RPMI7951 (cell line): ENCODE measurements around the gene RUSC1. TPM values are rescaled to one million over a fixed set of nuclear protein-coding genes. Genes with fewer than 3 reads are reported as not detected.
A peak's percentile ranks its signal among the peaks of the same experiment; 100 is the strongest.
"Not testable (repeated sequence)": the region's sequence is repeated elsewhere in the genome, so short reads cannot be mapped to it uniquely, and the experiment has no call there.

Experiments used
- DNase-seq: peaks from one replicate; pipeline ENCODE4 v3.0.0-alpha.2; 2012; ENCODE audit warnings: low read depth
- total RNA-seq: library from RNA; depleted of rRNA; stranded (reverse); fragments of >200 nt; shearing (Covaris generic); gene quantifications from 2 replicates; pipeline ENCODE4 v1.2.3, GENCODE V29; 2014

The RUSC1 gene
- total RNA-seq, 1 experiment from 2014 or later: 26.2 TPM

DNA sequence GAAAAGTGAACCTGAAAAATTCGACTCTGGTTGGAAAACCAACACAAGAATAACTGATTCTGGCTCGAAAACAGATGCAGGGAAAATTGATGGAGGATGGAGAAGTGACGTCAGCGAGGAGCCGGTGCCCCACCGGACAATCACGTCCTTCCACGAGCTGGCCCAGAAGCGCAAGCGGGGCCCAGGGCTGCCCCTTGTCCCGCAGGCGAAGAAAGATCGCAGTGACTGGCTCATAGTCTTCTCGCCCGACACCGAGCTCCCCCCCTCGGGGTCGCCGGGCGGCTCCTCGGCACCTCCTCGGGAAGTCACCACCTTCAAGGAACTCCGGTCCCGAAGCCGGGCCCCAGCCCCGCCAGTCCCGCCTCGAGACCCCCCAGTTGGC, 1.9 kb downstream of the RUSC1 start:
- DNase-seq: peak; percentile 48

DNA sequence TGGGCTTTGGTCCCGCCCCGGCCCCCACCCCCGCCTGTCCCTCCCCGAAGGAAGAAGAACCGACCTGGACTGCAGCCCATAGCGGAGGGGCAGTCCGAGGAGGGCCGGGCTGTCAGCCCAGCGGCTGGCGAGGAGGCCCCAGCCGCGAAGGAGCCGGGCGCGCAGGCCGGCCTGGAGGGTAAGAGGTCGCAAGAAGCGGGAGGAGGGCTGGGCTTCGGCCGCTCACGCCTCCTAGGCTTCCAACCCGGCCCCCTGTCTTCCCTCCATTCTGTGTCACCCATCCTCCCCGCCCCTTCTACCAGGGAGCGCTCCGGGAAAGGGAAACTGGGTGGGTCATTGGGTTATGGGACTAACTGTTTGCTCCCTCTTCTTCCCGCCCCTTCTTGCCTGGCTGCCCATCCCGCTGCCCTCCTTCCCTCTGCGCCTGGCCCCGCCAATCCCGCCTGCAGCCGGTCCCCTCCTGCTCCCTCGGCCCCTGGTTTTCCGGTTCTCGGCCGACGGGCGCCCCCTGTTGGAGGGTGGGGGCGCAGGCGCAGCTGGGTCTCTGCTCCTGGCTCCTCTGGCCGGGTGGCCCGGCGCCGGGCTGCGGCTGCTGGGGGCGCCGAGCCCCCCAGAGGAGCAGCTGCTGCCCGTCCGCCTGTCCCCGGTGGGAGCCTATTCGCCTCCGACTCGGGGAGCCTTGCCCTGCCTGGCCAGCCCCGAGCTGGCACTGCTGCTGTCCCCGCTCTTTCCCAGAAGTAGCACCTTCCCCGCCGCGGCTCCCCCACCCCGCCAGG, 2.4 kb downstream of the RUSC1 start:
- peak; percentile 96 for DNase-seq

DNA sequence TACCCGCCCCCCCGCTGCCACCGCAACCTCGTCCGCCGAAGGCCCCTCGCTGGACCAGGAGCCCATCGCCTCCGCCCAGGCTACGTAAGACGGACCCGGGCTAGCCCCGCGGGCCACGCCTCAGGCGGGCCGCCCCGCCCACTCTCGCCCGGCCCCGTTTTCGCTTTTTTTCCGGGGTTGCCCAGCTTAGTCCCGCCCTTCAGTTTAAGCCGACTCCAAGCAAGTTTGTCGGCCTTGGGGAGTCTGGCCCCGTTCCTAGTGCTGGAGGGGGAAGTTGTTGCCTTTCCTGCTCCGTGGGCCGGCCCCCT, 3.0 kb downstream of the RUSC1 start:
- peak; percentile 83 for DNase-seq

DNA sequence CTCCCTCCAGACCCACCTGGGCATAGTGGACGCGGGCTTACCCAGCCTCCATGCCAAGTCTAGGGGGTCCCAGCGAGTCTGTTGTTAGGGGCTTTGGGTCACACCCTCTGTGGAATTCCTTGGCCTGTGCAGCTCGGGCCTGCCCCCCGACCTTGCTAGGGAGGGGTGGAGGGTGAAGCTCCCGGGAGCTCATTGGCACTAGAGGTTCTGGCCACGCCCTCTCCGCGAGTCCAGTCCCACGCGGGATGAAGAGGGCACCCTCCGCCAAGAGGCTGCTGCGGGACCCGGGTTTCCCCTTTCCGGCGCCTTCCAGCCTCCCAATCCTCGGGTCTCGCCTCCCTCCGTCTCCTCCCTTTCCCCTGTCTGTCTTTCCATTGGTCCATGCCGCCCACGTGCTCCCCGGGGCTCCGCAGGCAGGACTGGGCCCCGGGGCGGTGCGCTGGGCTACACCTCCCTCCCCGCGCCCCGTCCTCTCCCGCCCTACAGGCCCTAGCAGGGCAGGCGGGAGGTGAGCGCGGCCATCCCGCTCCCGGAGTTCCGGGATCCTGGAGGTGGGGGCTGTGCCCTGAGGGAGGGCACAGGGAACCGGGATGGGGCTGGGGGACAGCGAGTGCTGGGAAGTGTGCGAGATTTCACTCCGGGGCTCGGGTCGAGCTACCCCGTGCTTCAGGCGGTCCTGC, 3.5 kb downstream of the RUSC1 start:
- peak; percentile 97 for DNase-seq

DNA sequence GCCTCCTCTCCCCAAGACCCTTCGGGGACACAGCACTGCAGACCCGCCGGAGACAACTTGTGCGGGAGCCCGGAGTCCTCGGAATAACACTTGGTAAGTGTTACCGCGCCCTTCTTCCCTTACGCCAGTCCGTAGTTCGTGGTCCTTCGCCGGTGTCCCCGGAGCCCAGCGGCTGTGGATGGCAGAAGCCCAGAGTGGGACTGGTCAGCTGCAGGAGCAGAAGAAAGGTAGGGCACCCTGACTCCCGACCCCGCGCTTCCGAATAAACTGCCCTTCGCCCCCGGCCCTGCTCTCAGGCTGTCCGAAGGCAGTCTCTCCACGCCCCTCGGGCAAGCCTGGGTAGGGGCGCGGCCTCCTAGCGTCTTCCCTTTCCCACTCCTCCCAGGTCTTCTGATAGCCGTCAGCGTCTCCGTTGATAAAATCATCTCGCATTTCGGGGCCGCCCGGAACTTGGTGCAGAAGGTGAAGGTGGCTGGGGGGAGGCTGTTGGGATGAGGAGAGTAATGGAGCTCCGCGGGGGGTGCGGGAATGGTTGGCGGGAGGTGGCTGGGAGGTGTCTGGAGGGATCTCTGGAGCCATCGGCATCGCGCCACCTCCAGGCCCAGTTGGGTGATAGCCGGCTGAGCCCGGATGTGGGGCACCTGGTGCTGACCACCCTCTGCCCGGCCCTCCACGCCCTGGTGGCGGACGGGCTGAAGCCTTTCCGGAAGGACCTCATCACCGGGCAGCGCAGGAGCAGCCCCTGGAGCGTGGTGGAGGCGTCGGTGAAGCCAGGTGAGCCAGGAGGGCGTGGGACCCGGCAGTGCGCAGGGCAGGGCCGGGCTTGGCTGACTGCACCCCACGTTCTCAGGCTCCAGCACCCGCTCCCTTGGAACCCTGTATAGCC, 4.3 kb downstream of the RUSC1 start:
- peak; percentile 46 for DNase-seq

DNA sequence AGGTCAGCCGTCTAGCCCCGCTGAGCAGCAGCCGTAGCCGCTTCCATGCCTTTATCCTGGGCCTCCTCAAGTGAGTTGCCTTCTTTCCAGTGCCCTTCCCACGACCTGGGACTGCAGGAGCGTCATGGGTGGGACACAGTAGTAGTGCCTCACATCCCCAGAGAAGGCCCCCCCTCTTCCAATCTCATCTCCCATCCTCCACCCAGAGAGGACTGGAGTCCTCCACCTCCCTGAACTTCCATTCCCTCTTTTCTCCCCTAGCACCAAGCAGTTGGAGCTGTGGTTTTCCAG, 4.9 kb downstream of the RUSC1 start:
- no peak for DNase-seq

DNA sequence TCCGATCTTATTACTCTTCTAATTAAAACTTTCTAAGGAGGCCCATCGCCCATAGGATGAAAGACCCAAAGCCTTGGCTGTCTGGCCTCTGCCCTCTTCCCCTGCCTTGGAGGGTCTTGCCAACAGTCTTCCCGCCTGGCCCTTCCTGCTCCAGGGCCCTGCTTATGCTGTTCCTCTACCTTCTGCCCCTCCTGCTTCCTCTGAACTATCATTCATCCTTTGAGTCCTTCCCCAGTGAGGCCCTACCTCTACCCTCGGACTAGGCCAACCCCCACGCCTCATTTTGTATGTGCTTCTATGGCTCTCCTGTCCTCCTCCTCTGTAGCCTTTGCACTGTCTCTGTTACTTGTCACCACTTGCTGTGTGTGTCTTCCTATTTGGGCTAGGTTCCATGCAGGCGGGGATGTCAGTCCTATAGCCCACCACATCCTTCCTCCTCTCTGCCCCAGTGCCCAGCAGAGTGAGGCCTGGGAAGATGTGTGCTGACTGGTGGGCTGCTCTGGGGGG, 5.4 kb downstream of the RUSC1 start:
- no peak for DNase-seq

DNA sequence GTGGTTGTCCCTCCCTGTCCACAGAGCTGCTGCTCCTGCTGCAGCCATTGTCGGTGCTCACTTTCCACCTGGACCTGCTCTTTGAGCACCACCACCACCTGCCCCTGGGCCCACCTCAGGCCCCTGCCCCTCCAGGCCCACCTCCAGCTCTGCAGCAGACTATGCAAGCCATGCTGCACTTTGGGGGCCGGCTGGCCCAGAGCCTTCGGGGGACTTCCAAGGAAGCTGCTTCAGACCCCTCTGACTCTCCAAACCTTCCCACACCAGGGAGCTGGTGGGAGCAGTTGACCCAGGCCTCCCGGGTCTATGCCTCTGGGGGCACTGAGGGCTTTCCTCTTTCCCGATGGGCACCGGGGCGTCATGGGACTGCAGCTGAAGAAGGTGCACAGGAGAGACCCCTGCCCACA, 5.9 kb downstream of the RUSC1 start:
- DNase-seq: no peak

DNA sequence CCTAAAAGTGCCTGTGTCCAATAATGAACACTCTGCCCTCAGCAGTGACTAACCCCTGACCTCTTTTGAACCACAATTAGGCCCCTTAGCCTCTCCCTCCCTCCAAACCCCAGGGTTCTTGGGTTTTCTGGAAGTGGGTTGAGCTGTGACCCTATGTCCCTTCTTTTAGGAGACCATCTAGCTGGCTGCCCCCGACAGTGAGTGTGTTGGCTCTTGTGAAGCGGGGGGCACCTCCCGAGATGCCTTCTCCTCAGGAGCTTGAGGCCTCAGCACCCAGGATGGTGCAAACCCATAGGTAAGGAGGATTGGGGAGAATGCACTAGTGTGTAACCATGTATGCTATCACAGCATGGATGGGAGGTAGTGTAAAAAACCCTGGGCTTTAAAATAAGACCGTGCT, 7.3 kb downstream of the RUSC1 start:
- no peak for DNase-seq

DNA sequence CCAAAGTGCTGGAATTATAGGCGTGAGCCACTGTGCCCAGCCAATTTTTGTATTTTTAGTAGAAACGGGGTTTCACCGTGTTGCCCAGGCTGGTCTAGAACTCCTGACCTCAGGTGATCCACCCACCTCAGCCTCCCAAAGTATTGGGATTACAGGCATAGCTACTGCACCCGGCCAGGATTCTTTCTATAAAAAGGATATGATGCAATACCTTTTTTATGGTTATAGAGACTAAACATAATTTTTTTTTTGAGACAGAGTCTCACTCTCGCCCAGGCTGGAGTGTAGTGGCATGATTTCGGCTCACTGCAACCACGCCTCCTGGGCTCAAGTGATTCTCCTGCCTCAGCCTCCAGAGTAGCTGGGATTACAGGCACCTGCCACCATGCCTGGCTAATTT, 8.2 kb downstream of the RUSC1 start:
- DNase-seq: not testable (repeated sequence)

DNA sequence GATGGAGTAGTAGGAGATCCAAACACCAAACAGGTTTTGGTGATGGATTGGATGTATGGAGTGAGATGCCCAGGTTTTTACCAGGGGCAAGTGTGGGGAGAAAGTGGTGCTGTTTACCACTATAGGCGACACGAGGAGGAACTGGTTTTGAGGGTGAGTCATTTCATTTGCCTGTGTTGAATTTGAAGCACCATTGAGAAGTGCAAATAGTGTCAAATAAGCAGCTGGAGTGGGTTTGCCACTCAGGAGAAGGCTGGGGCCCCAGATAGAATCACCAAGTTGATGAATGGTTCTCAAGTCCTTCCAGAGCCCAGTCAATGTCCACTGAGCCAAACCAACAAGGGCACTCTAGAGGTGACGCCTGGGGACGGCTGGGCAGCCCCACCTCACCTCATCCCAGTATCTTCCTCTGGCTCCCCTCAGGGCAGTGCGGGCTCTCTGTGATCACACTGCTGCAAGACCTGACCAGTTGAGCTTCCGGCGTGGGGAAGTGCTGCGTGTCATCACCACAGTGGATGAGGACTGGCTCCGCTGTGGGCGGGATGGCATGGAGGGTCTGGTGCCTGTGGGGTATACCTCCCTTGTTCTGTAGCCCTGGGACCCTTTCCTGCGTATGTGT, 9.4 kb downstream of the RUSC1 start:
- DNase-seq: no peak

DNA sequence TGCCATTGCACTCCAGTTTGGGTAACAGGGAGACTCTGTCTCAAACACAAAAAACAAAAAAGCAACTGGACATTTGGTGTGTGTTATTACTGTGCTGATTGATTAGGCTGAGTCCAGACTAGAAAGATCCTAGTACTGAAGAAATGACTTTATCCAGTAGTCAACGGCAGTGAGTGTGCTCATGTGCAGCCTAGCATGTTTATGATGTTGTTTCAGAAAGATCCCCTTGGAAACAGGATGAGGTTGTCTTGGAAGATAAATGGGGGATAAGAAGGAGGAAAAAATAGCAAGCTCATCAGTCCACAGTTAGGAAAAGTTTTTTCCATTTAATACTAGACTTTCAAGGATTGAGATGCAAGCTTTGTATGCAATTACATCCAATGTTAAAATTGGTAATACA, 14.3 kb downstream of the RUSC1 start:
- DNase-seq: no peak

DNA sequence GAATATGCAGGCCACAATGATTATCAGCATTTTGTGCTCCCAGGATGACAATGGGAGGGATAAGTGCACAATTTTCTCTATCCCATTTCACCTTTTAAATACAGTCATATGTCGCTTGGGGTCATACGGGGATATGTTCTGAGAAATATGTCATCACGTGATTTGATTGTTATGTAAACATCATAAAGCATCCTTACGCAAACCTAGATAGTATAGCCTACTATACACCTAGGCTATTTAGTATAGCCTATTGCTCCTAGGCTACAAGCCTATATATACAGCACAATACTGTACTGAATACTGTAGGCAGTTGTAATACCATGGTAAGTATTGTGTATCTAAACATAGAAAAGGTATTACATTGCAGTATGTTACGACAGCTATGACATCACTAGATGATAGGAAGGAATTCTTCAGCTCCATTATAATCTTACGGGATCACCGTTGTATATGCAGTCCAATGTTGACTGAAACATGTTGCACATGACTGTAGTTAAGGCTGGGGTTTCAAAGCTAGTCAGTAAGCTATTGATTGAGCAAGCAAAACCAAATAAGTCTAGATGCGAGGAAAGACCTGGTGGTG, 18.9 kb downstream of the RUSC1 start:
- DNase-seq: no peak

DNA sequence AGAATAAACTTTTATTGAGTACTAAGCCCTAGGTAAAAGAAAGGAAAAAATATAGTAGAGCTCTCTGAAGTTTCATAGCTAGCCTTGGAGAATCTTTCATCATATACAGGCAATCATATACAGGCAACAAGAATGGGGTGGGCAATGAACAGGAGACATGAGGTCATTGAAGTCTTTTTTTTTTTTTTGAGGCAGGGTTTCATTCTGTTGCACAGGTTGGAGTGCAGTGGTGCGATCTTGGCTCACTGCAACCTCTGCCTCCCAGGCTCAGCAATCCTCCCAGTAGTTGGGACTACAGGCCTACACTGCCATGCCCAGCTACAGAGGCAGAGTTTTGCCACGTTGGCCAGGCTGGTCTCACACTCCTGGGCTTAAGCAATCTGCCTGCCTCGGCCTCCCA, 22.1 kb downstream of the RUSC1 start:
- DNase-seq: no peak

DNA sequence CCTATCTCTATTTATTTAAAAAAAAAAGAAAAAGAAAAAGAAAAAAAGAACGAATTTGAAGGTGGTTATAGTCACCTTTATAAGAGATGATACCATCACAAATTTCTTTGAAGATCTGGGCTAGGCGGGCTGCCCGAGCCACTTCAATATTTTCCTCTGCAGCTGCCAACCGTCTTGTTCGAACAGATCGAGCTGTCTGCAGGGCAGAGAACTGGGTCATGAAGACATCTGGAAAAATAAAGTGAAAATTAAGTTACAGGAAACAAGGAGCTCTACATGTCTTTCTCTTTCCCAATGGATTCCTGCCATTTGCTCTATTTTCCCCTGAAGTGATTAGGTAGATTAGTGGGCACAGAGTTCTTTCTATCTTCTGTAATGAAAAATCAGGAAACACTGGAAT, 31.9 kb downstream of the RUSC1 start:
- DNase-seq: no peak

DNA sequence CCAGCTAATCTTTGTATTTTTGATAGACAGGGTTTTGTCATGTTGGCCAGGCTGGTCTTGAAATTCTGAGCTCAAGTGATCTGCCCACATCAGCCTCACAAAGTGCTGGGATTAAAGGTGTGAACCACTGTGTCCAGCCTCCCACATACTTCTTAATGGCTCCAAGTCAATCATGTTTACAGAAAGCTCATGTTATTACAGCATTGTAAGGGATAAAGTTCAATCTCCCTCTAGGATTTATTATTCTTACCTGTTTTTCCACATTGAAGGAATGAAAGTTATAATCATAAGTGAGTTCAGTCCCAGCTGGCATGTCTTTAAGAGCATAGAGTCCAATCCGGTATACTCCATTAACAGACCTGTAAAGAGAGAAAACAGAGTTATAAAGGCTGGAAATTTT, 39.4 kb downstream of the RUSC1 start:
- no peak for DNase-seq

DNA sequence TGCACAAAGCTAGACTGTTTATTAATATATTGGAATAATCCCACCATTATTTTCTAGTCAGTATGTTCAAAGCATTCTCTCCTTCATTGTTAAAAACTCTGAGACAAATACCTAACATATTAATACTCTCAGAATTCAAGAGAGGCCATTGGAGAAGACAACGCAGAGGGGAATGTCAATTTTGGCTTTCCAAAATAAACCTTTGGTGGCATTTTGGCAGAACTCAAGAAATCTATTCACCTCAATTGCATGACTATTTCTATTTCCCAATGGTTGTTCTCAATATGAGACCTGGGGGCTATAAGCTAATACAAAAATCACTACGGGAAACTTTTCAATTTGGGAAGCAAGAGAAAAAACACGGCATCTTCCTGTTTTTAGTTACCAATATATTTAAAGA, 58.5 kb downstream of the RUSC1 start:
- no peak for DNase-seq

DNA sequence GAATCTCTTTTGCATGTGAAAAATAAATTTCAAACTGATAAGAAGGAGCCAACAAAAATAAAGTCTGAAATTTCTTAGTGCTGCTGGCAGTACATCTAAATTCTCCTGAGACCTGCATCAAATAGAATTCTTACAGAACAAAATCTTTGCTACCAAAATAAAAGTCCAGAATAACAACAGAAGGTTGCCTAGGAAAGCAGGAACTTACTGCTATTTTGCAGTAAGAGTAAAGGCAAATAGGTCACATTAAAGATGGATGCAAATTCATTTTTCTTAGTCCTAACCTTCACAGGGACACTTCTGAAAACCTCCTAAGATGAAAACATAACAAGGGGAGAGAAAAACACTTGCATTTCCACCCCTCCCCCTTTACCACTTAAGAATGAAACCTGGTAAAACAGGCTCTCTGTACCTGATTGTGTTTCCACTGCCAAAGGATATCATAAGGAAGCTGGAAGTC, 59.0 kb downstream of the RUSC1 start:
- DNase-seq: no peak
